GM21737 (cell line): ENCODE data around the gene PTPRS.
"Not testable (repeated sequence)": the region's sequence is repeated elsewhere in the genome, so short reads cannot be mapped to it uniquely, and the experiment has no call there.

Source experiments
- ATAC-seq: cut with Tn5 transposase; IDR thresholded peaks from one replicate; pipeline ENCODE4 v1.9.1; 2021; ENCODE audit warnings: mild to moderate bottlenecking, moderate library complexity; ENCODE audit not compliant: unreplicated experiment

PTPRS gene

DNA sequence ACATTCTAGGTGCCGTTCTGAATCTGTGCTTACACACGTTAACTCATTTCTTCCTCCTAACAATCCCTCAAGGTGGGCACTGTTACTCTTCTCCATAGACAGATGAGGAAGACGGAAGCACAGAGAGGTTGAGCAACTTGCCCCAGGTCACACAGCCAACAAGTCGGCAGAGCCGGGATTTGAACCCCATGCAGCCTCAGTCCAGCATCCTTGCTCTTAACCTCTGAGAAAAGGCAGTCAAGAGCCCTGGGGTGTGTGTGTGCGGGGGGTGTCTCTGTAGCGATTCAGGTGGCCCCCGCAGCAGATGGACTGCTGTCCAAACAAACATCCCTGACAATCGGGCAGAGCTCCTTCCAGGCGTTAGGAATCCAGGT is 6.3 kb downstream of the PTPRS start:
- ATAC-seq: no peak

DNA sequence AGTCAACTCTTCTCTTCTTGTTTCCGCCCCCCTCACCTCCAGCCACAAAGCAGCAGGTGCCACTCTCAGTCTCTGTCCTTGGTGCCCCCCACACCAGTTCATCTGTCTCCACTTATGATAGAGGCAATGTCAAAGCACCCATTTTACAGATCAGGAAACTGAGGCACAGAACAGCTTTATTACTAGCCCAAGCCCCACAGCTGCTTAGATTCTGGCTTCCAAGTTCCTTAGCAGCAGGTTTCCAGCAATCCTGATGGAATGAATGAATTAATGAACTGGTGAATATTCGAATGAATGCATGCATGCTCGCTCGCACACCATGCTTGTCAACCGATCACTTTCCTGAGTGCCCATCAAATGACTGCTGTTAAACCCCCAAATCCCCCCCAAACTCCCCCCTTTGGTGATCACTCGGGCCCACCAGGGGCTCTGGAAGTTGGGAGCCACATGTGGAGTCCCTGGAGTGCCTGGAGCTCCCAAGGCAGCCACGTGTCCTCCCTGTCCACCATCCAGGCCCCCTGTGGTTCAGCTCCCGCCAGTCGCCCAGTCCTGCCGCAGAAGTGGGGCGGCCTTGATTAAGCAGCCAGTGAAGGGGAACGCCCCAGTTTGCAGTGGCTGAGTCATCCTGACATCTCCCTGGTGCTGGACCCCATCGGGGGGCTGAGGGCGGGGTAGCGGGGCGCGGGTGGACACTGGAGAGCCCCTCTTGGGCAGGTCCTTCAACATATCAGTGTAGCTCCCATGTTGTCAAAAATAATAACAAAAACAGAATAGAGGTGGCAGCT is 6.8 kb downstream of the PTPRS start:
- ATAC-seq: no peak

DNA sequence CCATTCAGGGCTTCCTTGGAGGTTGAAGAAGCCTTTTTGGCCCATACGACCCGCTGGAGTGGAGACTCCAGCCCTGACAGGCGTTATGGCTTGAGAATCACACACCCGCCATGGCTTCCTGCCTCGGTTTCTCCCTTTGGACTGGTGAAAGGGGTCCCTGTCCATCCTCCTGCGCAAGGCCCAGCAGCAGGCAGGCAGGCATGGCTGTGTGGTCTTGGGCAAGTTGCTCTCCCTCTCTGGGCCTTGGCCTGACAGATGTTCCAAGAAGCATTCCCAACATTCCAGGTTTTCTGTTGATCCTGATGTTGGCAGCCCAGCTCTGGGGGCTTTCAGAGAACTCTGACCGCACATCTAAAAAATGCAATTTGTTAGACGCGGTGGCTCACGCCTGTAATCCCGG is 8.1 kb downstream of the PTPRS start:
- ATAC-seq: no peak

DNA sequence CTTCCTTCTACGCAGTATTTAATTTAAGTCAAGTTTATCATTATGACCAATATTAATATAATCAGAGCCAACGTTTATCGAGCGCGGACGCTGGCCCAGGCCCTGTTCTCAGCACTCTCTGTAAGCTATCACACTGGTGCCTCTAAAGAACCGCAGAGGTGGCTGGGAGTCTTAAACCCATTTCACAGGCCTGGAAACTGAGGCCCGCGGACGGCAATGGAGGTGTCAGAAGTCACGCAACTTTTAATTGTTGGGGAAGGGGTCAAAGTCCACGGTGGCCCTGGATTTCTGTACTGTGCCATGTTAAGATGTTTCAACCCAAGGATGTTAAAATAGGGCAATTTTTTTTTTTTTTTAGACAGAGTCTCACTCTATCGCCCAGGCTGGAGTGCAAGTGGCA is 8.8 kb downstream of the PTPRS start:
- ATAC-seq: no peak

DNA sequence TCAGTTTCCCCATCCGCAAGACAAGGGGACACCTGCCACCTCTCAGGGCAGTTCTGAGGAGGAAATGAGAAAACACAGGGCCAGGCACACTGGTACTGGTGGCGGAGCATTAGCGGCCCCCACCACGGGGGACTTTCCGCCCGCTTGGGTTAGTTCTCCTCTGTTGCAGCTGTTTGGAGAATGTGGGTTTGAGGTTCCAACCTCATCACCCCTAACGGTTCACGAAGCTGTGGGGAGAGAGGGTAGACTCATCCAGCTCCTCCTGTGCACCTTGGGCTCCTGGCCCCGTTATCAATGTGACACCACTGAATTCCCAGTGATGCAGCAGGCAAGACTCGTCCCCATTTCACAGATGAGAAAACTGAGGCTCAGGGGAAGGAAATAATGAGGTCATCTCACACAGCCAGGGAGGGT is 10.3 kb downstream of the PTPRS start:
- no peak for ATAC-seq

DNA sequence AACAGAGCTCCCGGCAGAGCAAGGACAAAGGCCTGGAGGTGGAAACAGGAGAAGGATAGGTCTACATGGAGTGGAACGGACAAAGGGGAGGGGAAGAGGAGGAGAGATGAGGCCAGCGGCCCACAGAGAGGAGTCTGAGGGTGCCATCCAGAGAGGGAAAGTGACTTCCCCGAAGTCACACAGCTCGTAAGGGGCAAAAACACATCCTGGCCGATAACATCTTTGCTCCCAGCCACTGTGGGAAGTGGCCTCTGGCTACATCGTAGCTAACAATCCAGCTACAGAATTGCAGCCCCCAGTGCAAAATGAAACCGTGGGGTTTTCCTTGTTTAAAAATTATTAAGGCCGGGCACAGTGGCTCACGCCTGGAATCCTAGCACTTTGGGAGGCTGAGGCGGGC is 11.5 kb downstream of the PTPRS start:
- no peak for ATAC-seq

DNA sequence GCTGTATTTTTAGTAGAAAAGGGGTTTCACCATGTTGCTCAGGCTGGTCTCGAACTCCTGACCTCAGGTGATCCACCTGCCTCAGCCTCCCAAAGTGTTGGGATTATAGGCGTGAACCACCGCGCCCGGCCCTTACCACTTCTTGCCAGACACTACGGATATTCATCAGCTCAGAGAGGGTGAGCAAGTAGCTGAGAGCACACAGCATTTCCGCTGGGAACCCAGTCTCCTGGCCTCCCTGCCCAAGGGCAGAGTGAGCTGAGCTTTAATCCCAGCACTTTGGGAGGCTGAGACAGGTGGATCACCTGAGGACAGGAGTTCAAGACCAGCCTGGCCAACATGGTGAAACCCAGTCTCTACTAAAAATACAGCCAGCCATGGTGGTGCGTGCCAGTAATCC is 12.2 kb downstream of the PTPRS start:
- ATAC-seq: not testable (repeated sequence)

DNA sequence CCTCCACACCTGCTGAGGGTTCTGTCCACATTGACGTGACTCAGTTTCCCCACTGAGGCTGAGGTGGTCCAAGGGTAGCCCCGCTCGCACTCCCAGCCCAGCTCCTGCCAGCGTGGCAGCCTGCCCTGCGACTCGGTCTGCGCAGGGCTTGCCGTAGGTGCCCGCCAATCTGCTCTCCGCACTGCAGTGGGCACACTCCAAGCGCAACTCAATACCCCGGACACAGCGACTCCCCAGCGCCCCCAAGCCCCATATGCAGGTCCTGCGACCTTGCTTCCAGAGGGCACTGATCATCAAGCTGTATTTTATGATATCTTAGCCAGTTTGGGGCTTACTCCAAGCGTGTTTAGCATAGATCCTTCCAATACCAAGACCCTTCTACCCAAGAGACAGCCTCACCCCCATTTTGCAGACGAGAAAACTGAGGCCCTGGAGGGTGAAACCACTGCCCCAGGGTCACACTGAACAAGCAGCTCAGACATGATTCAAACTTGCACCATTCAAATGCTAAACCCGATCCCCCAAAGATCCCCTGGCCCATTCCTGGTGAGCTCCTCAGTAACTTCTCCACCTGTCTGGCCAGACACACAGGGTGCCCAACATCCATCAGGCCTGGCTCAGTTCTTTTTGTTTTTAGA is 13.5 kb downstream of the PTPRS start:
- no peak for ATAC-seq

DNA sequence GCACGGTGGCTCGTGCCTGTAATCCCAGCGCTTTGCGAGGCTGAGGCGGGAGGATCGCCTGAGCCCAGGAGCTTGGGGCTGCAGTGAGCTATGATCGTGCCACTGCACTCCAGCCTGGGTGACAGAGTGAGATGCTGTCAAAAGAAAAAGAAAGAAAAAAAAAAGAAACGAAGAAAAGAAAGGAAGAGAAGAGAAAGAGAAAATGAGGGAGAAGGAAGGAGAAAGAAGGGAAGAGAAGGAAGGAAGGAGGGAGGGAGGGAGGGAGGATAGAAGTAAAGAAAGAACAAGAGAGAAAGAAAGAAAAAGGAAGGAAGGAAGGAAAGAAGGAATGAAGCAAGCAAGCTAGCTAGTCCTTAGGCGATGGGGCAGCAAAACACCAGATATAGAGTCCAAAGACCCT is 14.1 kb downstream of the PTPRS start:
- ATAC-seq: no peak

DNA sequence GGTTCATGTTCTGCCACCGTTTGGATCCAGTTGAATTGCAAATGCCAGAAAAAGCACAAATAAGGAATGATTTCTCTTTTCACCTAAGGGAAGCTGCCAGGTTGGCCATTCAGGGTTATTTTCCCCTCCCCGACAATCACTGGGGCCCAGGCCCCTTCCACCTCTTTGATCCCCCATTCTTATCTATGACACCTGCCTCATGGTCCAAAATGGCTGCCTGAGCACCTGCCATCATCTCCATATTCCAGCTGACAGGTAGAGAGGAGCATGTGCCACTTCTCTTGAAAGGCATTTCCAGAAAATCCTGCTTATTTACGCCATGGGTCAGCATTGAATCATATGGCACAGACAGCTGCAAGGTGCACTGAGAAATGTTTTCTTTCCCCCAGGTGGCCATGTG is 15.7 kb downstream of the PTPRS start:
- no peak for ATAC-seq

DNA sequence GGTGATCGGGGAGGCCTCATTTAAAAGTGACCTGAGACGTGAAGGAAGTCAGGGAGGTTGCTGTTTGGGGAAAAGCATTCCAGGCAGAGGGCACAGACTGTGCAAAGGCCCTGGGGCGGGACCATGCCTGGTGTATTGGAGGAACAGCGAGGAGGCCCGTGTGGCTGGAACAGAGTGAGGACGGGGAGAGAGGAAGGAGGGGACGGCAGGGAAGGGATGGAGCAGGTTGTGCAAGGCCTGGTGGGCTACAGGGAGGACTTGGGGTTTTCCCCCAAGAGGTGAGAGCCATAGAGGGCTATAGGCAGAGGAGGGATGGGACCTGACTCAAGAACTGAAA is 17.2 kb downstream of the PTPRS start:
- no peak for ATAC-seq

DNA sequence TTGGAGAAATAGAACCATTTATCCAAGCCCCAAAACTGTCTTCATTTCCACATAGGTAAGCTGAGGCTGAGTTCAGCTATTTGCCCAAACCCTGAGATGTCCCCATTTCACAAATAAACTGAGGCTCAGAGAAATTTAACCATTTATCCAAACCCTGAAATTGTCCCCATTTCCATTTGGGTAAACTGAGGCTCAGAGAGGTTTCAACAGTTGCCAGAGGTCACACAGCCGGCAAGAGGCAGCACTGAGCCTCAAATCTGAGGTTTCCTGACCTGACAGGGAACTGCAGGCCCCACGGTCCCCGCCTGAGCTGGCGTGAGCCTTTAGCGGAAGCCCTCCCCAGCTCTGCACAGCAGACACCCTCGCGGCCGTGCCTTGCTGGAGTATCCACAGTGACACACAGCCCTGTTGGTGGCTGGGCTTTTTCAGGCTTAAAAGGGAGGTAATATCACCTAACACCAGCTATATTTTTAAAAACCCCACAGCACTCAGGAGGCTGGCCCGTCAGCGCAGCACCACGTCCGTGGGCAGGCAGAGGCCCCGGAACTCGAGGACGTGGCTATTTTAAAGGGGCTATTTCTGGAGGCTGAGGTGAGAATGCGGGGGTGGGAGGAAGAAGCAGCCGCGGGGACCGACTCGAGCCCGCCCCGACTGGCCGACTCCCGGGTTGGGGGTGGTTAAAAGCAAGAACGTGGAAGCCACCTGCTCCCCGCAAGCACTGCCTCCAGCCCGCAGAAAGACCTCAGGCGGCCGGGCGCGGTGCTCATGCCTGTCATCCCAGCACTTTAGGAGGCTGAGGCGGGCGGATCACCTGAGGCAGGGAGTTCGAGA is 18.5 kb downstream of the PTPRS start:
- no peak for ATAC-seq

DNA sequence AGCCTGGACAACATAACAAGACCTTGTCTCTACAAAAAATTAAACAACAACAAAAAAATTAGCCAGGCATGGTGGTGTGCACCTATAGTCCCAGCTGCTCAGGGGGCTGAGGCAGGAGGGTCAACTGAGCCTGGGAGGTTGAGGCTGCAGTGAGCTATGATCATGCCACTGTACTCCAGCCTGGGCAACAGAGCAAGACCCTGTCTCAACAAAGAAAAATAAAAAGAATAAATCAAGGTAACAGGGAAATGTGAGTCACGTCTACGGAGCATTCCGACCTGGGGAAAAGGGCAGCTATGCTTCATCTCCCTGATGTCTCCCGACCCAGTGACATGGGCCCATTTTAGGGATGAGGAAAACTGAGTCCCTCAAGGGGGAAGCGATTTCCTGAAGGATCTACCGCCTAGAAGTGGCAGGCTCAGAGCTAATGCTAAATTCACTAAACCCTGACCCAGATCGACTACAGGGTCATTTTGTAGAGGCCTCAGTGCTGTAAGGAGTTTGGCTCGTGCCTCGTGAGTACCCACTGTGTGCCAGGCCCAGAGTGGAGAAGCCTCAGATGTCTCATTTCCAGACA is 19.5 kb downstream of the PTPRS start:
- no peak for ATAC-seq

DNA sequence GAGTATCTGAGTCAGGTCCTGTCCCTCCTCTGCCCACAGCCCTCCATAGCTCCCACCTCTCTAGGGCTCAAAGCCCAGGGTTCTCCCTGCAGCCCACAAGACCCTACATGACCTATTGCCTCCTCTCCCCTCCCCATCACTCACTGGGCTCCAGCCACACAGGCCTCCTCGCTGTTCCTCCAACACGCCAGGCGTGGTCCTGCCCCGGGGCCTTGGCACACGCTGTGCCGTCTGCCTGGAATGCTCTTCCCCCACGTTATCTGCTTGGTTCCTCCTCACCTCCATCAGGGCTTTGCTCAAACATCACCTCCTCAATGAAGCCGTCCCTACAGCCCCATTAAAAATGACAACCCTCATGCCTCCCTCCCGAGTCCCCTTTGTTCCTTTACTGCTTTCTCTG is 21.1 kb downstream of the PTPRS start:
- ATAC-seq: no peak

DNA sequence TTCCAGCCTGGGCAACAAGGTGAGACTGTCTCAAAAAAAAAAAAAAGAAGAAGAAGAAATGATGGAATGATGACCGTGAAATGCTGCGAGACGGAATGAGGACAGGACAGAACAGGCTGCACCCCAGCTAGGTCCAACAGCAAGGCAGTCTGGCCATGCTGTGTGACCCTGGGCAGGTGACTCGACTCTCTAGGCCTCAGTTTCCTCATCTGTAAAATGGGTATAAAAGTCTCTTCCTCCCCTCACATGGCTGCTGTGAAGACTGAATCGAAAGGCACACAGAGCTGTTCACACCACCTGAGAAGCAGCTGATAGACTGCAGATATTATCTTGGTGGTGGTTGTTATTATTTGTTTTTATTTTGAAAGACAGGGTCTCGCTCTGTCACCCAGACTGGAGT is 22.3 kb downstream of the PTPRS start:
- ATAC-seq: no peak

DNA sequence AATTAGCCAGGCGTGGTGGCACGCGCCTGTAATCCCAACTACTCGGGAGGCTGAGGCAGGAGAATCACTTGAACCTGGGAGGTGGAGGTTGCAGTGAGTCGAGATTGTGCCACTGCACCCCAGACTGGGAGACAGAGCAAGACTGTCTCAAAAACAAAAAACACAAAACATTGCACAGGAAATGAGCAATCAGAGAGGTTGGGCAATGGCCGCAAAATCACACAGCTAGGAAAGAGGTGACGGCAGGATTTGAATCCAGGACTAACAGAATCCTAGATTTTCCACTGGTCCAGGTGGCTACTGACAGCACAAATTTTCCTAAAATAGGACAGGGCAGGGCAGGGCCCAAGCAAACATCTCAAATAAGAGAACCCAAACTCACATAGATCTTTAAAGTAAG is 23.3 kb downstream of the PTPRS start:
- no peak for ATAC-seq

DNA sequence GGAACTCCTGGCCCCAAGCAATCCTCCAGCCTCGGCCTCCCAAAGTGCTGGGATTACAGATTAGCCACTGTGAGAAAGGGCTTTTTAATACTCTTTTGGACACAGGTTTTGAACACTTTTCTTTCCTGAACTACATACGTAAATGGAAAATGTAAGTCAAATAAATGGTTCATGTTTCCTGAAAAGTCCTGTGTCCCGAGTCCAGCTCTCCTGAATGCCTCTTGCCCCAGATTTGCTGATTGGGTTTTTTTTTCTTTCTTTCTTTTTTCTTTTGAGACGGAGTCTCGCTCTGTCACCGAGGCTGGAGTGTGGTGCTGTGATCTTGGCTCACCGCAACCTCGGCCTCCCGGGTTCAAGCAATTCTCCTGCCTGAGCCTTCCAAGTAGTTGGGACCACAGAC is 24.5 kb downstream of the PTPRS start:
- no peak for ATAC-seq

DNA sequence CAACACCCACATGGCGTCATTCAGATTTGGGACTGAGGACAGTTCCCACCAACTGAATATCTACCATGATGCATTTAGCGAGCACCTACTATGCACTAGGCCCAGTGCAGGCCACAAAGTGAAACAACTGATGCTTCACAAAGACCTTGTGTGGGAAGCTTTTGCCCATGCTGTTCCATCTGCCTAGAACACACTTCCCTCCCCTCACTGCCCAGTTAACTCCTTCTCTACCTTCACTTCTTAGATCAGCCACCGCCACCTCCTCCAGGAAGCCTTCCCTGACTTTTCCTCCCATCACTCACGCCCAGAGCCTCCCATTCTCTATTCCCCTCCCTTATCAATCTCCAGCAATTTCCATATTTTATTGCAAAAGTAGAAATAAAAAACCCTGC is 25.7 kb downstream of the PTPRS start:
- ATAC-seq: no peak

DNA sequence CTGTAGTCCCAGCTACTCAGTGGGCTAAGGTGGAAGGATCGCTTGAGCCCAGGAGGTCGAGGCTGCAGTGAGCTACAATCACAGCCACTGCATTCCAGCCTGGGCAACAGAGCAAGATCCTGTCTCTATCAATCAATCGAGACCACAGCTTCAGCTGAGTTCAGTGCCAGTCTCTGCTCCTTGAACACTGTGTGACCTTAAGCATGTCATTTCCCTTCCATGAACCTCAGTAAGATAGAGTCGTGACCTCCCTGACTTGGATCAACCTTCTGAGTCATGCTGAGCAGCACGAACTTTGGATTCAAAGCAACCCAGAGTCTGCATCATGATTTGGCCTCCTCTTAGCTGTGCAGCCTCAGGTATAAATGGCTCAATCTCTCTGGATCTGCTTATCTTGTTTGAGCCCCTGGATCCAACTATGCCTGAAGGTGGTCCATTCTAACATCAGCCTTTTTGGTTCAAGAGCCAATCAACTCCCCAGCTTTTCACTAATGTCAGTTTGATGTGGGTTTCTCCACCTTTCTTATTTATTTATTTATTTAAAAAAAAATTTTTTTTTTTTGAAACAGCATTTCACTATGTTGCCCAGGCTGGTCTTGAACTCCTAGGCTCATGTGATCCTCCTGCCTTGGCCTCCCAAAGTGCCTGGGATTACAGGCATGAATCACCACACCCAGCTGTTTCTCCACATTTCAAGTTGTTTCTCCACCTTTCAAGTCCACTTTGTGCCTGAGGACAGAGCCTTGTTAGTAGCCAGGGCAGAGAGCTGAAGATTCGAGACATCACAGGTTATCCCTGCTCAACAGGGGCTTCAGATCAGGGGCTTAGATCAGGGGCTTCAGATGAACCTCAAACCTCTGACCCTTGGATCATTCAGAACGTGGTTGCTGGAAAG is 26.4 kb downstream of the PTPRS start:
- ATAC-seq: no peak

DNA sequence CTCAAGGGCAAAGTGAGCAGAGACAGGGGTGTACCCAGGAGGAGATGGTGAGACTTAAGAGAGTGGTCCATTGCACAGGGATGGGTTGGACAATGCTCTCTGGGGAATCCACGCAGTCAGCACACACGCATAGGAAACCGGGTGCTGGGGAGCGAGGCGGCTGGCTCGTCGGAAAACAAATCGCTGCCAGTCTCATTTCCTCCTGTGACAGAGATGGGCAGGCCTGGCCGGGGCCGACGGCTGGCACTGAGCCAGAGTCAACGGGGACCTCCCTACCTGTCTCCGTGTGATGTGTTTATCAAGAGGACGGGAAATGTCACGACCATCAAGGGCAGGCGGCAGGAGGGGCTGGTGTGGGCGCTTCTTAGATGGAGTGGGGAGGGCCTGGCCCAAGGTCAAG is 27.3 kb downstream of the PTPRS start:
- ATAC-seq: no peak

DNA sequence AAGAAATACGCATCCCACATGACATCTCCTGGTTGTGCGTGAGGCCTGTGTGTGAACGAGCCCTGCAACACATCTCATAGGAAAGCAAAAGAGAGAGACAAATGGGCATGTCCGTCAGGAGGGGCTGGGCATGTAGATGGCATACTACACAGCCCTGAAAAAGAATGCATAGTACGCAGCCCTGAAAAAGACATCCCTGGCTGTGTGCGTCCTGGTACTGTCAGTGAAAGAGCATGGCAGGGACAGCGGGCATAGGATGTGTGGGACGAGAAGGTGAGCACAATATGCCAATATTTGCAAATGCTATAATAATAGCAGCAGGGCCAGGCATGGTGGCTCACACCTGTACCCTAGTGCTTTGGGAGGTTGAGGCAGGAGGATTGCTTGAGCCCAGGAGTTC is 28.6 kb downstream of the PTPRS start:
- ATAC-seq: no peak
